ENCODE measurements around the gene IDUA.

The IDUA gene

GRCh38 chr4:1002631-1003251 is 15.9 kb downstream of the IDUA start:
- no peak for DNase-seq

- no peak for DNase-seq
Observed at GRCh38 chr4:1003271-1004070, 16.6 kb downstream of the IDUA start.

- DNase-seq, result no peak
Observed at GRCh38 chr4:1004071-1004418, 17.2 kb downstream of the IDUA start.

- no peak for DNase-seq
Observed at GRCh38 chr4:1004557-1005485, 18.0 kb downstream of the IDUA start.

- DNase-seq, result no peak
Observed at GRCh38 chr4:1006856-1007255, 20.0 kb downstream of the IDUA start.

- peak; percentile 59 for DNase-seq
Observed at GRCh38 chr4:1008840-1009541, 22.1 kb downstream of the IDUA start.

GRCh38 chr4:1009542-1010394 is 22.9 kb downstream of the IDUA start:
- DNase-seq, result peak; percentile 79

GRCh38 chr4:1010395-1011021 is 23.7 kb downstream of the IDUA start:
- DNase-seq, result peak; percentile 37

- DNase-seq, result peak; percentile 91
Observed at GRCh38 chr4:1011022-1011665, 24.3 kb downstream of the IDUA start, which contains the start of gene FGFRL1. Gene FGFRL1 (plus strand): TSS chr4:1011626. CDS start chr4:1012486, 860 bp downstream.

GRCh38 chr4:1011666-1012033 is 24.8 kb downstream of the IDUA start:
- DNase-seq, result no peak

- peak; percentile 77 for DNase-seq
Observed at GRCh38 chr4:1012034-1012739, 25.3 kb downstream of the IDUA start.

- DNase-seq, result no peak
Observed at GRCh38 chr4:1013225-1014073, 26.6 kb downstream of the IDUA start.

- no peak for DNase-seq
Observed at GRCh38 chr4:1014291-1015167, 27.7 kb downstream of the IDUA start.

GRCh38 chr4:1015179-1015578 is 28.3 kb downstream of the IDUA start:
- no peak for DNase-seq

- DNase-seq, result no peak
Observed at GRCh38 chr4:1015746-1016145, 28.9 kb downstream of the IDUA start.

- no peak for DNase-seq
Observed at GRCh38 chr4:1017211-1017610, 30.4 kb downstream of the IDUA start.

GRCh38 chr4:1017706-1018105 is 30.9 kb downstream of the IDUA start:
- no peak for DNase-seq

Data from RPMI8226 (cell line).